Measurements from ENCODE around the gene TMEM170B.
A peak's percentile ranks its signal among the peaks of the same experiment; 100 is the strongest.

TMEM170B gene

GRCh38 chr6:11563793-11564192 lies 26.2 kb downstream of the TMEM170B start:
- H3K27ac ChIP-seq: no peak overlapping the region
- H3K4me3 ChIP-seq (ENCODE audit: low read depth, low read length): no peak overlapping the region
- no peak for DNase-seq
- H3K36me3 ChIP-seq (replicated peaks): no peaks in the 10 kb centered on the region
- H3K27me3 ChIP-seq (replicated peaks): no peaks in the 10 kb centered on the region
- in situ Hi-C loops (cut with HindIII; ENCODE audit: low pct_ligation_motif_present, low sequenced_read_pairs): no loop called here
- TF ChIP-seq CTCF (IDR thresholded peaks at IDR 0.05; ENCODE audit: low read depth, low read length, missing control alignments): no peak

GRCh38 chr6:11566609-11567008 lies 29.1 kb downstream of the TMEM170B start:
- in situ Hi-C loops (cut with HindIII; ENCODE audit: low pct_ligation_motif_present, low sequenced_read_pairs): no loop called here
- DNase-seq: no peak

GRCh38 chr6:11571073-11571472 lies 33.5 kb downstream of the TMEM170B start:
- H3K4me3 ChIP-seq (ENCODE audit: low read depth, low read length): no peak overlapping the region
- DNase-seq: no peak
- H3K27me3 ChIP-seq (replicated peaks): no peaks in the 10 kb centered on the region
- H3K36me3 ChIP-seq (replicated peaks): no peaks in the 10 kb centered on the region
- no peak overlapping the region for H3K27ac ChIP-seq
- in situ Hi-C loops (cut with HindIII; ENCODE audit: low pct_ligation_motif_present, low sequenced_read_pairs): no loop called here
- no peak for TF ChIP-seq CTCF (IDR thresholded peaks at IDR 0.05; ENCODE audit: low read depth, low read length, missing control alignments)

More at GRCh38 chr6:11566609-11567008, 29.1 kb downstream of the TMEM170B start:
- no peak for TF ChIP-seq CTCF (IDR thresholded peaks at IDR 0.05; ENCODE audit: low read depth, low read length, missing control alignments)
- no peaks in the 10 kb centered on the region for H3K27me3 ChIP-seq (replicated peaks)
- no peak overlapping the region for H3K27ac ChIP-seq
- H3K36me3 ChIP-seq (replicated peaks): no peaks in the 10 kb centered on the region
- no peak overlapping the region for H3K4me3 ChIP-seq (ENCODE audit: low read depth, low read length)

- Histone ChIP-seq H3K36me3 (replicated peaks) (no peaks in the 10 kb centered on the region), H3K27ac (no peak overlapping the region), H3K4me3 (ENCODE audit: low read depth, low read length) (no peak overlapping the region), H3K27me3 (replicated peaks) (no peaks in the 10 kb centered on the region)
- peak; percentile 78 for DNase-seq
- in situ Hi-C loops (cut with HindIII; ENCODE audit: low pct_ligation_motif_present, low sequenced_read_pairs): no loop called here
- peak; percentile 97 for TF ChIP-seq CTCF (IDR thresholded peaks at IDR 0.05; ENCODE audit: low read depth, low read length, missing control alignments)
Observed at GRCh38 chr6:11575408-11576033, 38.0 kb downstream of the TMEM170B start.

GRCh38 chr6:11580686-11581405 lies 43.3 kb downstream of the TMEM170B start:
- in situ Hi-C loops (cut with HindIII; ENCODE audit: low pct_ligation_motif_present, low sequenced_read_pairs): no loop called here
- Histone ChIP-seq H3K4me3 (ENCODE audit: low read depth, low read length) (no peak overlapping the region), H3K36me3 (replicated peaks) (no peaks in the 10 kb centered on the region), H3K27ac (no peak overlapping the region), H3K27me3 (replicated peaks) (no peaks in the 10 kb centered on the region)
- TF ChIP-seq CTCF (IDR thresholded peaks at IDR 0.05; ENCODE audit: low read depth, low read length, missing control alignments): no peak
- DNase-seq: no peak

All from brain microvascular endothelial cell (primary cell).